Hematopoietic multipotent progenitor cell (in vitro differentiated cells): Measurements from ENCODE around the gene SETDB2. TPM values are rescaled to one million over a fixed set of nuclear protein-coding genes. Genes with fewer than 3 reads are reported as not detected.

Experiments used
- DNase-seq, 3 donors: peaks; one replicate each; pipeline ENCODE4 v3.0.0-alpha.2; 2011 to 2015; ENCODE audit warnings: low read depth in 2 of 3, low spot score in 2 of 3
- total RNA-seq: library from RNA; depleted of rRNA; stranded (reverse); fragments of >200 nt; gene quantifications from one replicate; pipeline ENCODE4 v1.2.3, GENCODE V29; 2012

SETDB2 gene
- total RNA-seq, 1 donor, result 10.0 TPM

DNA sequence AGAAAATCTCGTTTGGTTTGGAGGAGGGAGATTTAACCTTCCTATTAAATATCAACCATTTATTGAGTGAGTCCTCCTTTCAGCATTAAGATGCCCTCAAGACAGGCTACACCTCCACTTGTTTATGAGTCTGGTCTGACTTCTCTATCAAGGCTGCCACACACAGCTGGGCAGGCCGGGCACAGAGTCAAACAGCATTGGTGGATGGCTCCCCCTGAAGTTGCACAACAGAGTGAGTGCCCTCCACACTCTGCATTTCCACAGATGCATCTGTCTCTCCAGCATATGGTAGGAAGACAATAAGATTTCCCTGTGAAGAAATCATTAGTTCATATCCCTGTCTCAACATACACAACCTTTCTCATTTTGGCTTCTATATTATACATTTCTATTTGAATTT, 83.0 kb downstream of the SETDB2 start:
- DNase-seq, result no peak

DNA sequence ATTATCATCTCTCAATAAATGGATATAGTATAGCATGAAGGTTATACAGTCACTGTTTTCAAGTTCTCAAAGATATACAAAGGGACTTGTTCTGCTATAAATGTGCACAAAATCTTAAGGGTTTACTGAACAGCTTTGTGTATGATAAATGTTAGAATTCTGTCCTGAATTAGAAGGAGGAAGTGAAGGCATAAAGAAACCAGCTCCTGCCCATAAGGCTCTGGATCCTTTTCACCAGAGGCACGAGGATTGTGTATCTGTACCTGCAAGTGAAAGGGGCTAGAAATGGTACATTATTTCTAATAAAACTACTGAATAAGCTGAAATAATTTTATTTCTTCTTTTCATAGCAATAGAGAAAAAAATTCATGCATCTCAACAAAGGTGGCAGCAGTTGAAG, 84.1 kb downstream of the SETDB2 start:
- DNase-seq, result no peak

GRCh38 chr13:49530457-49530856, 86.4 kb downstream of the SETDB2 start:
- peak in 2 of 3 donors; percentile 69 to 87 for DNase-seq

DNA sequence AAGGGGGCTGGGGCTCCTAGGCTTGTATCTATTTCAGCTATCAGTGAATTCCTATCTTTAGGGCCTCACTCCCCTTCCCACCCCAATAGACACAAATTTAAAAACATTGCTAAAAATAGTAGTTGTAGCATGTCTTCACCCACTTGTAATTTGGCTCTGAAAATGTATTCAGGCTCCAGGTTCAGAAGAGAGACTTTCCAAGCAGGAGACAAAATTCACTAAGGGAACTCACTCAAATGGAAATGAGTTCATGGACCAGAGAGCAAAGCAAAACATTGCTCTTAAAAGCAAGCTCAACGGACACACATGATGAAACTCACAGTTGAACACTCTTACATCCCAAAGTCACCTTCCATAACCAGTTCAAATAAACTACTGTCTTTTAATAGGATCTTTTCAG, 88.5 kb downstream of the SETDB2 start:
- no peak for DNase-seq

GRCh38 chr13:49533011-49533410, 88.9 kb downstream of the SETDB2 start:
- DNase-seq, result no peak

DNA sequence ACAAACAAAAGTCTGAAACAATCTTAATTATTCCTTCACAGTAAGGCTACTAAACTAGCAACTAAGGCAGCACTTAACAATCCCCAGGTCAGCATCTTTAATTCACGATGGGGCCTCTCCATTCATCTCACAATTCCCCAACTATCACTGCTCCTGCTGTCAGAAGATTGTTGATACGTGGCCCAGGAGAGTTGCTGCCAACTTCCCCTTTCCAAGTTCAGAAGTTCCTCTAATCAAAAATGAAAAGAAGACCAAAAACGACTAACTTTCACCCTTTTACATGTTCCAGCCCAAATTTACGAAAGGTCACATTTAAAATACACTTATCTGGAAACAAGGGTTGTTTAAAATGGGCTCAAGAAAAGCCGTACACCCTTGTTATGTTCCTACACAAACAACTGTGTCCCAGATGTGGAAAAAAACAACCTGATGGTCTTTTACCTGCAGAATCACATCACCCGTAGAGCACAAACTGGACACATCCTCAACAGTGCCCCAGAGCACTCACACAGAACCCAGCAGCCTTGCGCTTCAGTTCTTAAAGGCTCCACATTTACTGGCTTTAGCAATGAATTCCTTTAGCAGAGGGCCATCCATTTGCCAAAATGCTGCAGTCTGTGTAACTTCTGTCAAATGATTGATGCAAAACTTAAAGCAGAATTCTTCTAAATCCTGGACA, 89.7 kb downstream of the SETDB2 start:
- peak in 2 of 3 donors; percentile 61 to 62 for DNase-seq

- no peak for DNase-seq
Observed at GRCh38 chr13:49536144-49536873, 92.2 kb downstream of the SETDB2 start.

GRCh38 chr13:49538404-49538803, 94.3 kb downstream of the SETDB2 start:
- DNase-seq, result no peak

- no peak for DNase-seq
Observed at GRCh38 chr13:49539313-49539712, 95.2 kb downstream of the SETDB2 start.

DNA sequence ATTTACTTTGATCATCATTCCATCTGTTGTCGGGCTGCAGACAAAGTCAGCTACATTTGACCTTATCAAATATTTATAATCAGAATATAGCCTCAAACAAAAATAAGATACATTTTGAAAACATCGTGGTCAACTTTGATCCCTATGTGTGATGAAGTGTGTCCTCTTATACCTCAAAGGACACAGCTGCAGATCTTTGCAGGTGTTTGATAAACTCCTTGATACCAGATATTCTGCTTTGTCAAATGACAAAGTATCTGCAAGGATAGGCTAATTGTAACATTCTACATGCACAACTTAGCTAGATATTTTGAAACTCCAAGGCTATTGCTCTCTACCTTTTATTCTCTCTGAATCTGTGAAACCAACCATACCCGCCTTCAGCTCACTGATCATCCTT, 95.7 kb downstream of the SETDB2 start:
- no peak for DNase-seq

DNA sequence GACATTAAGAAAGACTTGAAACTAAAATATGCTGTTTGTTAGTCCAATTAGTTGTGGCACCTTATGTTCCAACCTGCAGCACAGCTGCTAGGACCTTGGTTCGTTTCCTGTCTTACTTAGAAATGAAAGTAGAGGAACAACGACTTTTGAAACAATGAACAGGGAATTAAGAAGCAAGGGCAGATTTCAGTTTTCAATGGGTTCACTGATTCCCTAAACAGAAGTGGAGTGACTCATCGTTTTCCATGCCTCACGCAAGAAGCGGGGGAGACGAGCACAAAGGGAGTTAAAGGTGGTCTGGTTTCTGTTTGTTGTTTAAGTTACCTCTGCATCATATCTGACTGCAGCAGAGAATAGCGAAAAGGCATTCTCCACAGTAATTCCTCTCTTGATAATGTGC, 96.5 kb downstream of the SETDB2 start:
- peak in 1 of 3 donors; percentile 15 for DNase-seq

- DNase-seq, result no peak
Observed at GRCh38 chr13:49543656-49544055, 99.6 kb downstream of the SETDB2 start.

Other genes with a start within 250 kb of the SETDB2 start
- gene MLNR, start 223.9 kb upstream of the SETDB2 start, total RNA-seq, result 0.81 TPM
- gene CDADC1, start 196.3 kb upstream of the SETDB2 start, total RNA-seq, result 12.7 TPM
- 1.3 TPM for gene CAB39L, start 210 bp upstream of the SETDB2 start, total RNA-seq
- 12.4 TPM for gene PHF11, start 51.7 kb downstream of the SETDB2 start, total RNA-seq
- 18.0 TPM for gene RCBTB1, start 141.3 kb downstream of the SETDB2 start, total RNA-seq
- 6.2 TPM for gene ARL11, start 184.2 kb downstream of the SETDB2 start, total RNA-seq
- 283 TPM for gene EBPL, start 247.2 kb downstream of the SETDB2 start, total RNA-seq